CD4-positive, alpha-beta T cell treated with Interferon gamma for 1 hour (primary cell): ENCODE measurements around the gene NAV2.

Experiments used
- DNase-seq: peaks from one replicate; pipeline ENCODE4 v3.0.0-alpha.2; 2020

The NAV2 gene

GRCh38 chr11:20154381-20154780, 441.7 kb downstream of the NAV2 start:
- DNase-seq, result no peak

- DNase-seq, result no peak
Observed at GRCh38 chr11:20155683-20156279, 443.1 kb downstream of the NAV2 start.

GRCh38 chr11:20156280-20156875, 443.7 kb downstream of the NAV2 start:
- peak; percentile 52 for DNase-seq

GRCh38 chr11:20156876-20157613, 444.4 kb downstream of the NAV2 start:
- peak; percentile 40 for DNase-seq

GRCh38 chr11:20157728-20158127, 445.1 kb downstream of the NAV2 start:
- DNase-seq, result no peak

DNA sequence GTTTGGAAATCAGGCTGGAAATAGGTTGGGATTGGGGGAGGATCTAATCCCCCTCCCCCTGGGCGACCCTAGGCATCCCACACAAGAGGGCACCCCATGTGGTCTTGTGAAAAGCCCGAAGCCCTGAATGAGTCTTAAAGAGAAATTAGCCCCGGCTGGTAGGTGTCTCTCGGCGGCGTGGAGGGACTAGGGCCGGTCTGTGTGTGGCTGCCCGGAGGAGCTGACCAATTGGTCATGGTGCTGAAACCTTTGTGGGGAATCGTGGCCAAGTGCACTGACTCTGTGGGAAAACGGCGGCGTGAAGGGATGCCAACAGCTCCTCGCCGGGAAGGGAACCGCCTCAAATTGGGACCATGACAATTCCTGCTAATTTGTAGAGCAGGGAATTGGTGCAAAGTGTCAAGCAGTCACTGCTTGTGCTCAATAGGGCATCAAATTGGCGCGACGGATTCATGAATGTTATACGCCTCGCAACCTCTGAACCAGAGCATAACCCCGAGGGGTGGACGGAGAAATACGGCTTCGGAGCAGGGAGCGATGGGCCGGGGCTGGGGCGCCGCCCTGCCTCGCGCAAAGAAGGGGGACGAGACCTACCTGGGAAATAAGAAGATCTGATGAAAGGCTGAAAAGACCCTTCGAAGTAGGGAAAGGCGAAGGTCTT, 446.1 kb downstream of the NAV2 start:
- no peak for DNase-seq

- DNase-seq, result no peak
Observed at GRCh38 chr11:20159466-20160381, 447.1 kb downstream of the NAV2 start.

GRCh38 chr11:20160425-20161229, 448.0 kb downstream of the NAV2 start, which contains the start of gene DBX1:
Gene DBX1 (minus strand): TSS chr11:20160475. CDS start chr11:20160324, 151 bp downstream.
- DNase-seq, result no peak

GRCh38 chr11:20161230-20161918, 448.7 kb downstream of the NAV2 start:
- DNase-seq, result no peak

GRCh38 chr11:20161923-20162744, 449.5 kb downstream of the NAV2 start:
- DNase-seq, result no peak

DNA sequence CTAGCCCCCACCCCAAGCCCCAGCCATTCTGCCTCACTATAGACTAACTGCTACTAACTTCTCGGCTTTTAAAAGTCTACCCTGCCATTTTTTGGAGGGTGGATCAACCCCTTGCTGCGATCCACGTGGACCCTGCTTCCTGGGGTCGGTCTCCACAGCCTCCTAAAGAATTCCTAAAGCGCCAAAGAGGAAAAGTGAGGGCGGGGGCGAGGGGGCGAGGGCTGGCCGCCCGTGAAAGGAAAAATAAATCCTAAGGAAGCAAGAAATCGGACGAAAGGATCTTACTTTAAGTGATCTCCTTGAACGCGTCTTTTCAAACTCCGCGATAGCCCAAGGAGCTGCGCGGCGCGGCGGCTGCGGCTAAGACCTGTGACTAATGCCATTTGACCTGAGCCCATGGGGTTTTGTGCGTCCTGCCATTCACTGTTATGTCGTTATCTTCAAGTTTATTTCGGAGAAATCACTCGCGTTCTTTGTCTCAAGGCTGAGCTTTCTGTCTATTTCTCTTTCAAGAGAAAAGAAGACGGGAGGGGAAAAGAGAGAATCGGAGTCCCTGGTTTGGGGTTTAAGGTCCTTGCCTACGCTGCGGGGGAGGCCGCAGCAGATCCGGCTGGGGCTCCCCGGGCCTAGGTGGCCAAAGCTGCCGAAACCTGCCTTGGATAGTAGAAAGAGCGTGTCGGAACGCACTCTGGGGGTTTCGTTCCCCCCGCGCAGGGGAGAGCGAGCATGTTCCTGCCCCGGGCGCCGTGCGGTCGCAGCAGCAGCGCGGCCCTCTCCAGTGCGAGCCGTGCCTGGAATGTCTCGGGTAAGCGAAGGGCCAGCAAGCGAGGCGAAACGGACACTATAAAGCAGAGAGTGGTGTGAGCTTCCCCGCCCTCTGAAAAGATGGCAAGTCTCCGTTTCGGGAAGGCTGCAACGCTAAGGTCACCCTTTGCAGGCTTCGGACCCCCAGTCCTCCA, 450.5 kb downstream of the NAV2 start:
- DNase-seq, result no peak

DNA sequence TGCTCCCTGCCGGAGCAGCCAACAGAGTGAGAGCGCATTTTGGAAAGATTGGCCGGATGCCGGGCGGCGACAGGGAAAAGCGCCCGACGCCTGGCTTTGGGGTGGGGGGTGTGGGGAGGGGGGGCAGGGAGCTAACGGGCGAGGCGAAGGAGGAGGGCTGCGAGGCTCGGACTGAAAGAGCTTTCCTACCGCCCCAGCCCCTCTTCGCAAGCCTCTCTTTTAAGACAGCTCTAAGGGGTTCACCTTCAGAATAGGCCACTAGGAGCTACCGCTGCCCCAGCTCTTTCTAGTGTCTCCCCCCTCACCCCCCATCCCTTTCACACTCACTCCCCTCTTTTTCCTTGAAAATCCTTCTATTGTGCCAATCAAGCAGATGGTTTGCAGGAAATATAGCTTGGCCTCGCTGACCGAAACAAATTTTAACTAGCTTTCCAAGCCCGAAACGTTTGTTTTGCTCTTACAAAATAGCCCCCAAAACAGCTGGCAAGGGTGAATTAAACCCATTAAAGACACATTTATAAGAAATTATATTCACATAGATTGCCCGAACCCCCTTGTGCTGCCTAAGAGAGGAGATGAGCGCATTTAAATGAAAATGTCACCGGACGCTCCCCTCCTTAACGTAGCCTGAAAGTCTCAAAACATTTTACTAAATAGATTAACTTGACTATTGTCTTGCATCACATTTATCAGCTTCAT, 451.3 kb downstream of the NAV2 start:
- DNase-seq, result no peak
